GM12878 (cell line): Measurements from ENCODE around the gene SPINK5. TPM values are rescaled to one million over a fixed set of nuclear protein-coding genes. Genes with fewer than 3 reads are reported as not detected.

Source experiments
- ATAC-seq: fragments of 200-7000 bp; cut with Tn5 transposase; 3 replicates; pipeline ENCODE4 v1.9.1; 2020; ENCODE audit warnings: mild to moderate bottlenecking, moderate library complexity
- BruUV-seq: library from RNA; stranded (reverse); fragments of 400-500 nt; replicated peaks from 2 replicates; lab custom pipeline; 2021; lab: Mats Ljungman, UMichigan
- CTCF ChIA-PET: fragments of 300-600 bp; sonication (Branson Sonifier 250); formaldehyde crosslinking; extraction: SDS; loops from one replicate; lab custom pipeline; 2021; ENCODE audit warnings: inconsistent platforms; lab: Yijun Ruan, JAX
- POLR2A ChIA-PET: fragments of 350-600 bp; formaldehyde crosslinking; extraction: SDS; loops from one replicate; lab custom pipeline; 2021; ENCODE audit warnings: inconsistent platforms; lab: Charles Lee
- RAD21 ChIA-PET: fragments of 300-600 bp; sonication (Branson Sonifier 250); formaldehyde crosslinking; loops from one replicate; lab custom pipeline; 2023; ENCODE audit warnings: antibody characterized with exemption; ENCODE audit not compliant: unreplicated experiment; lab: Charles Lee
- SMC1A ChIA-PET: fragments of 300-600 bp; sonication (Branson Sonifier 250); formaldehyde crosslinking; loops from one replicate; lab custom pipeline; 2023; ENCODE audit not compliant: unreplicated experiment, uncharacterized antibody; lab: Charles Lee
- DNase-seq: peaks from one replicate; pipeline ENCODE4 v3.0.0-alpha.2; 2011; ENCODE audit warnings: low read depth, low spot score
- FAIRE-seq: peaks from 3 replicates; lab custom pipeline; 2011; peaks lifted over from hg19 to GRCh38; lab: Jason Lieb, UNC
- H2AFZ ChIP-seq: 2 replicates; pipeline ENCODE4 v1.6.0; 2011; ENCODE audit warnings: low read depth, low read length, control low read depth; ENCODE audit not compliant: control insufficient read depth
- H3K27ac ChIP-seq: 2 replicates; pipeline ENCODE4 v1.5.1; 2011; ENCODE audit warnings: control low read depth; ENCODE audit not compliant: control insufficient read depth, insufficient read depth
- H3K27me3 ChIP-seq, 2 experiments: replicated peaks in 1 of 2; 2 replicates each; pipeline versions ENCODE4 v1.6.0 to v1.6.1; 2011; ENCODE audit warnings: low read length in 1 of 2; ENCODE audit not compliant: control insufficient read depth in 2 of 2, insufficient read depth in 2 of 2
- H3K36me3 ChIP-seq, 2 experiments: 2 replicates each; pipeline ENCODE4 v1.5.1; 2011; ENCODE audit warnings: low read length in 1 of 2; ENCODE audit not compliant: control insufficient read depth in 2 of 2, insufficient read depth in 2 of 2
- H3K4me1 ChIP-seq: 2 replicates; pipeline ENCODE4 v1.6.1; 2011; ENCODE audit warnings: mild to moderate bottlenecking, low read length, moderate library complexity, mixed read lengths; ENCODE audit not compliant: control insufficient read depth, insufficient read depth
- H3K4me2 ChIP-seq: 2 replicates; pipeline ENCODE4 v1.6.0; 2011; ENCODE audit warnings: control low read depth; ENCODE audit not compliant: control insufficient read depth, insufficient read depth
- H3K4me3 ChIP-seq: fragments of 200-600 bp; sonication (generic); 2 replicates; pipeline ENCODE4 v1.5.1; 2016
- H3K79me2 ChIP-seq: 2 replicates; pipeline ENCODE4 v1.6.0; 2011; ENCODE audit warnings: low read length; ENCODE audit not compliant: control insufficient read depth, insufficient read depth
- H3K9ac ChIP-seq: 2 replicates; pipeline ENCODE4 v1.8.0; 2011; ENCODE audit warnings: low read length, control low read depth, mixed read lengths; ENCODE audit not compliant: control insufficient read depth, insufficient read depth
- H3K9me3 ChIP-seq: replicated peaks from 3 replicates; pipeline ENCODE4 v1.5.1; 2011; ENCODE audit warnings: mild to moderate bottlenecking, low read length; ENCODE audit not compliant: control insufficient read depth, insufficient read depth
- H4K20me1 ChIP-seq: 2 replicates; pipeline ENCODE4 v1.6.0; 2011; ENCODE audit not compliant: control insufficient read depth, insufficient read depth
- ATF2 ChIP-seq: IDR thresholded peaks from 2 replicates; pipeline ENCODE4 v1.6.1; 2012; ENCODE audit warnings: low read length, inconsistent platforms
- BCL11A ChIP-seq: IDR thresholded peaks from 2 replicates; pipeline ENCODE4 v1.6.1; 2011; ENCODE audit warnings: low read depth, low read length
- CREB1 ChIP-seq: IDR thresholded peaks from 2 replicates; pipeline ENCODE4 v1.6.1; 2012; ENCODE audit warnings: low read depth, mild to moderate bottlenecking, inconsistent platforms
- EZH2 ChIP-seq: IDR thresholded peaks from 2 replicates; pipeline ENCODE4 v1.6.1; 2012; ENCODE audit warnings: low read depth, mild to moderate bottlenecking, control low read depth, inconsistent platforms, low read length, borderline replicate concordance; ENCODE audit not compliant: control insufficient read depth
- PRDM15 ChIP-seq: fragments of 450-650 bp; formaldehyde crosslinking; IDR thresholded peaks from 2 replicates; pipeline ENCODE4 v1.4.0; 2020; ENCODE audit warnings: mild to moderate bottlenecking, moderate library complexity
- SMAD5 ChIP-seq: IDR thresholded peaks from 2 replicates; pipeline ENCODE4 v1.6.1; 2016; ENCODE audit warnings: antibody characterized with exemption, low read depth
- SUZ12 ChIP-seq: fragments of 200-600 bp; sonication (generic); IDR thresholded peaks from one replicate; pipeline ENCODE4 v1.6.1; 2018; ENCODE audit warnings: antibody characterized with exemption, mild to moderate bottlenecking; ENCODE audit not compliant: unreplicated experiment
- WGBS: methylation state at CpG from one replicate; pipeline ENCODE4 v1.1.6; 2016; ENCODE audit warnings: low lambda C conversion rate; ENCODE audit not compliant: insufficient replicate concordance, insufficient coverage; ENCODE audit errors: missing lambda C conversion rate; 5-methylcytosine and 5-hydroxymethylcytosine counted together
- in situ Hi-C: fragments of 300-500 bp; cut with MboI; formaldehyde crosslinking; loops from 9 replicates; pipeline ENCODE4 v1.14.3; 2018; ENCODE audit warnings: mixed read lengths
- intact Hi-C: fragments of 100-400 bp; cut with micrococcal nuclease; formaldehyde crosslinking; loops from one replicate; pipeline ENCODE4 v1.14.2; 2022; ENCODE audit not compliant: unreplicated experiment
- polyA plus RNA-seq, 11 experiments: library from polyadenylated mRNA; depleted of rRNA in 4 of 11; unstranded in 6 of 11; stranded (reverse) in 5 of 11; fragments of >200 nt; fragmentation: Nextera tagmentation in 4 of 11; fragmentation: Illumina TruSeq in 1 of 11; extraction: Ambion mirVana in 4 of 11; extraction: Trizol in 1 of 11; gene quantifications; 1 replicate in 1 of 11; 2 replicates in 10 of 11; pipeline versions ENCODE4 v1.2.1 to v1.2.3, GENCODE V29; 2011 to 2016; ENCODE audit warnings: inconsistent platforms in 2 of 11, missing spikeins in 2 of 11, low read depth in 1 of 11
- total RNA-seq, 4 experiments: library from RNA; depleted of rRNA in 3 of 4; stranded (reverse); fragments of >200 nt in 3 of 4; fragmentation: Illumina TruSeq in 1 of 4; extraction: Trizol in 1 of 4; gene quantifications; 2 replicates each; pipeline versions ENCODE4 v1.2.1 to v1.2.3, GENCODE V29; 2013 to 2021
- TF ChIP-seq, protein P1 (sequence below): IDR thresholded peaks from 2 replicates; pipeline ENCODE4 v1.6.1; 2011; ENCODE audit warnings: low read depth, low read length, improper control_type of control experiment, borderline replicate concordance

Gene SPINK5
- total and polyA plus RNA-seq, 10 of the 15 experiments (the other 5 are each of a cell fraction or from before 2014, with no cell fraction given), result 0.04 to 0.09 TPM; not detected in 8

DNA sequence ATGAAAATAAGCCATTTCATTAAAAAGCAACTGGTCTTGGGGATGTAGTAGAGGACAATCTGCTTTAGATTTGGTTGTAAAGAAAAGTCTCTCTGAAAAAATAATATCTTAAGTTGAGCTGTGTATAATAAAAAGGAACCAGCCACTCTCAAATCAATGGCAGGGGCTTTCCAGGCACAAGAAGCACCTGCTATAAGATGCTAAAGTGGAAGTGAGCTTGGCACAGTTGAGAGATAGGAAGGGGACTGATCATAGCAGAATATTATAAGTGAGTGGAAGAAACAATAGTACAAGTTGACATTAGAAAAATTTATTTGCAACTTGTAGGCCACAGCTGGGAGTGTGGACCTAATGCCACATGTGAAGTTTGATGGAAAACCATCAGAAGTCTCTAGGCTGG is 28.1 kb upstream of the SPINK5 start:
- FAIRE-seq, result no peak
- in situ Hi-C loops, result no loop called here
- Histone ChIP-seq H3K27ac (no peak overlapping the region), H3K9ac (no peak overlapping the region), H3K4me3 (no peak overlapping the region), H2AFZ (no peak overlapping the region), H3K4me1 (no peaks in the 10 kb centered on the region), H3K4me2 (no peak overlapping the region), H3K27me3 (no peaks in the 10 kb centered on the region), H3K36me3 (no peaks in the 10 kb centered on the region), H4K20me1 (no peaks in the 10 kb centered on the region), H3K9me3 (no peaks in the 10 kb centered on the region), H3K79me2 (no peaks in the 10 kb centered on the region)
- ChIA-PET SMC1A (interaction anchor here (0.8 kb wide), 1 partner anchor 55 kb away, joined by 3 read pairs; no protein-coding TSS in a partner anchor), CTCF (no interaction called here), RAD21 (no interaction called here), POLR2A (no interaction called here)
- DNase-seq, result no peak
- BruUV-seq, result no TSS peak
- intact Hi-C loops, result no loop called here
- TF ChIP-seq EZH2, result no peak
- peak; percentile 53 for ATAC-seq

DNA sequence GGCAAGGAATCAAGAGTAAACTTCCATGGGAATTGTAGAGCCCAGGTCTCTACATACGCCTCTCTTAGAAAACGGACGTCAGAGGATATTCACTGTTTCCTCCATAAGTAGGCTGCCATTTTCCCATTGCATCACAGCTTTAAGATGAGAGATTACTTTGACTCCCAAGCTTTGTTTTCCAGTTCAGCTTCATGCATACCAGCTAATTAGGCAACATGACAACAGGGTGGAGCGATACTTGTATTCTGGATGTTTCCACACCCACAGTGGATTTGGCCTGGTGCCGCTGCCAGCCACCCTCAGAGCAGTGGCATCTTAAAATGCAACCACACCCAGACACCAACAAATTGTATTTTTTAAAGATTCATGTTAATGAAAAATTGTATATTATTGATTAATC is 20.9 kb upstream of the SPINK5 start:
- ATAC-seq, result no peak
- DNase-seq, result no peak
- Histone ChIP-seq H3K9me3 (no peaks in the 10 kb centered on the region), H3K9ac (no peak overlapping the region)
- TF ChIP-seq BCL11A (no peak), PRDM15 (no peak), ATF2 (no peak), CREB1 (no peak), SMAD5 (no peak), SUZ12 (no peak)
- TF ChIP-seq, protein P1, sequence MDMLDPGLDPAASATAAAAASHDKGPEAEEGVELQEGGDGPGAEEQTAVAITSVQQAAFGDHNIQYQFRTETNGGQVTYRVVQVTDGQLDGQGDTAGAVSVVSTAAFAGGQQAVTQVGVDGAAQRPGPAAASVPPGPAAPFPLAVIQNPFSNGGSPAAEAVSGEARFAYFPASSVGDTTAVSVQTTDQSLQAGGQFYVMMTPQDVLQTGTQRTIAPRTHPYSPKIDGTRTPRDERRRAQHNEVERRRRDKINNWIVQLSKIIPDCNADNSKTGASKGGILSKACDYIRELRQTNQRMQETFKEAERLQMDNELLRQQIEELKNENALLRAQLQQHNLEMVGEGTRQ, result no peak
- TF ChIP-seq, all 136 proteins: peak for 0
- intact Hi-C loops (no loop called here), in situ Hi-C loops (no loop called here)
- H3K4me3 ChIP-seq, result no peak overlapping the region
- no peak overlapping the region for H3K4me2 ChIP-seq
- ChIA-PET POLR2A (no interaction called here), SMC1A (interaction anchor here (1.5 kb wide), 1 partner anchor 16 kb away, joined by 6 read pairs; no protein-coding TSS in a partner anchor), CTCF (interaction anchor here (1.1 kb wide), 1 partner anchor 23 kb away, joined by 3 read pairs; no protein-coding TSS in a partner anchor), RAD21 (no interaction called here)
- no peaks in the 10 kb centered on the region for H3K27me3 ChIP-seq
- H3K4me1 ChIP-seq, result no peaks in the 10 kb centered on the region
- H2AFZ ChIP-seq, result no peak overlapping the region
- H4K20me1 ChIP-seq, result no peaks in the 10 kb centered on the region
- H3K36me3 ChIP-seq, result no peaks in the 10 kb centered on the region
- H3K27ac ChIP-seq, result no peak overlapping the region
- no peaks in the 10 kb centered on the region for H3K79me2 ChIP-seq
- 70% methylated on average over 5 of the region's 5 CpGs for WGBS
- no peak for FAIRE-seq
- BruUV-seq, result no TSS peak
